ENCODE results near the gene NAA60.

DNA sequence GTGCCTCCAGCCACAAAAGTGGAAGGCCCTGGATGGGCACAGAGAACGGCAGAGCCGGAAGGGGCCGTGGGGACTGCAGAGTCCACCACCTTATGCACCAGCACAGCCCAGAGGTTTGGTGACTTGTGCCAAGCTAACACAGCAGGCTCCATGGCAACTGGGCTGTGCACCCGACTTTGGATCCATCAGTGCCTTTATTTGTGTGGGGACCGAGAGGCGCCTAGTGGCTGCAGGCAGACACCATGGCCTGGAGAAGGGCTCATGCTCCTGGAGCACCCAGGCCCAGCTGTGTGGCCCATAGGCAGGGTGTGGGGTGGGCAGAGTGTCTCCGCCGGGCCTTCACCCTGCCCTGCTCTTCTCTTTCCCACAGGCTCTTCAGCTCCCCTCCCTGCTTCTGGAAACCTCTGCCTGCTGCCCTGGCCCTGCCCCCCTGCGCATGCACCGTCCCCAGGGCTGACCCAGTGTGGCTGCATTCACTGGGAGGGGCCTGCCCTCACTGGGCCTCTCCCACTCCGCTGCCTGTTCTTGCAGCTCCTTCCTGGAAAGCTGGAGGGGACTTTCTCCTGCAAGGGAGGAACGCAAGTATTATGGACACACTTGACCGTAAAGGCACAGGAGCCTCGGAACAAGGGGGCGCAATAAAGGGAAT, 41.7 kb downstream of the NAA60 start:
- no peak for TF ChIP-seq EZH2 (IDR thresholded peaks at IDR 0.05; ENCODE audit: insufficient read depth, poor library complexity, severe bottlenecking)
- TF ChIP-seq EZH2phosphoT487 (IDR thresholded peaks at IDR 0.05; ENCODE audit: insufficient read depth, low read depth) = no peak
